Posterior cingulate gyrus (tissue), 11 donors: ENCODE results near the gene KDELR1.
"Not testable (repeated sequence)": the region's sequence is repeated elsewhere in the genome, so short reads cannot be mapped to it uniquely, and the experiment has no call there.

Source experiments
- DNase-seq, 10 donors: peaks; one replicate each; pipeline versions ENCODE4 v3.0.0 to v3.0.0-alpha.2; 2020 to 2021; ENCODE audit warnings: mixed read lengths in 3 of 10
- intact Hi-C: fragments of 100-400 bp; cut with DNase I; formaldehyde crosslinking; loops from one replicate; pipeline ENCODE4 v1.15.1; 2023

Gene KDELR1

GRCh38 chr19:48379058-48379457 lies 12.3 kb downstream of the KDELR1 start:
- intact Hi-C loops, result no loop called here

GRCh38 chr19:48378194-48378570 lies 13.2 kb downstream of the KDELR1 start:
- intact Hi-C loops, result no loop called here
- no peak for DNase-seq

More at GRCh38 chr19:48379058-48379457, 12.3 kb downstream of the KDELR1 start:
- no peak for DNase-seq

DNA sequence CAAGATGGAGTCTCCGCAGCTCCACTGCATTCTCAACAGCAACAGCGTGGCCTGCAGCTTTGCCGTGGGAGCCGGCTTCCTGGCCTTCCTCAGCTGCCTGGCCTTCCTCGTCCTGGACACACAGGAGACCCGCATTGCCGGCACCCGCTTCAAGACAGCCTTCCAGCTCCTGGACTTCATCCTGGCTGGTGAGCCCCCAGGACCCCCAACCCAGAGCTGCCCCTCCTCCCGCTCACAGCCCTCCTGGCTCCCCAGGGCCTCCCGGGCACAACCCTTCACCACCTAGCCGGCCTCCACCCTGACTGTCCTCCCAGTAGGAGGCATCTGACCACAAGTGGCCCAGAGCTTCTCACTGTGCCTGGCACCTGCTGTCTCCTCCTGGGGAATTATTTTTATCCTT lies 17.8 kb downstream of the KDELR1 start:
- peak in 1 of 10 donors; percentile 80 for DNase-seq
- intact Hi-C loops, result no loop called here

GRCh38 chr19:48372904-48373303 lies 18.4 kb downstream of the KDELR1 start:
- DNase-seq, result peak in 1 of 10 donors; percentile 51
- intact Hi-C loops, result no loop called here

GRCh38 chr19:48371771-48372170 lies 19.6 kb downstream of the KDELR1 start:
- intact Hi-C loops, DNase-seq: not testable (repeated sequence)

GRCh38 chr19:48371367-48371766 lies 20.0 kb downstream of the KDELR1 start:
- DNase-seq, result no peak
- intact Hi-C loops, result no loop called here

- intact Hi-C loops, result no loop called here
- DNase-seq, result no peak
Observed at GRCh38 chr19:48370955-48371354, 20.4 kb downstream of the KDELR1 start.

DNA sequence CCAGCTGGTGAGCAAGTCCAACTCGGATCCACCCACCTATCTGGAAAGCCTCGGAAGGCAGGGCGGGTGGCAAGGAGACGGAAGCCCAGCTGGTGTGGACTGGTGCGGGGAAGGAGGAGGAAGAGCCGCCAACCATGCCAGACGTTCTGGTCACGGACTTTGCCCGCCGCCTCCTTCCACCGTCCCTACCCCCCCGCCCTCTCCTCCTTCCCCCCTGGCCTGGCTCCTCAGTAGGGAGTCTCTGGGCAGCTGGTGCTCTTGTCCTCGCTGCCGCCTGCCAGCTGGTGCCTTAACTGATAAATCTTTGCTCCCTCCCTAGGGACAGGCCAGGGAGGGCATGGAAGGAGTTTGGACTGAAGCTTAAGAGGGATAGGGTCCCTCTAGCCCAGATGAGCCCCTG lies 22.4 kb downstream of the KDELR1 start:
- no peak for DNase-seq
- intact Hi-C loops, result no loop called here

DNA sequence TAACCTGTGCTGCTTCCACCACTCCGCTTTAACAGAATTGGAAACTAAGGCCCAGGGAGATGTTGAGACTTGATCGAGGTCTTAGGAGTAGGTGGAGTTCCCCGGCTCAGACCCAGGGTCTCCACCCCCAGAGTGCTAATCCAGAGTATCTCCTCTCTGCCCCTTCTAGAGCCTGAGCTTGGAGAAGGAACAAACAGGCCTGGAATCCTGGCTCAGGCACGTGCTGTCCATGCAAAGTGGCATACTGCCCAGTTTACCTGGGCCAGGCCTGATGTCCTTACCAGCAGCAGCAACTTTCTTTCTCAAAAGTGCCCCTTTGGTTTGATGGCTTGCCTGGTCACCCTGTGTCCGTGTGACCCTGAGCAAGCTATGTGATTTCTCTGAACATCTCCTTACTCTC lies 23.5 kb downstream of the KDELR1 start:
- intact Hi-C loops, result no loop called here
- no peak for DNase-seq

GRCh38 chr19:48365602-48366001 lies 25.7 kb downstream of the KDELR1 start:
- intact Hi-C loops, result no loop called here
- DNase-seq, result no peak

- DNase-seq, result no peak
- intact Hi-C loops, result loop anchor here (5.0 kb wide), 1 partner anchor 42 kb away; a partner anchor contains a TSS
Observed at GRCh38 chr19:48364598-48365348, 26.6 kb downstream of the KDELR1 start.

GRCh38 chr19:48363810-48364597 lies 27.3 kb downstream of the KDELR1 start, which contains the start of the genes SYNGR4 and TMEM143:
TSS of gene SYNGR4 (plus strand) at chr19:48364367. CDS start at chr19:48365843, 1,476 bp downstream.
TSS of gene TMEM143 (minus strand) at chr19:48363940. CDS start at chr19:48363920, 20 bp downstream.
- DNase-seq, result peak; percentile 97 to 100 (median 98)
- intact Hi-C loops, result loop anchor here (5.0 kb wide), 1 partner anchor 42 kb away; a partner anchor contains a TSS

DNA sequence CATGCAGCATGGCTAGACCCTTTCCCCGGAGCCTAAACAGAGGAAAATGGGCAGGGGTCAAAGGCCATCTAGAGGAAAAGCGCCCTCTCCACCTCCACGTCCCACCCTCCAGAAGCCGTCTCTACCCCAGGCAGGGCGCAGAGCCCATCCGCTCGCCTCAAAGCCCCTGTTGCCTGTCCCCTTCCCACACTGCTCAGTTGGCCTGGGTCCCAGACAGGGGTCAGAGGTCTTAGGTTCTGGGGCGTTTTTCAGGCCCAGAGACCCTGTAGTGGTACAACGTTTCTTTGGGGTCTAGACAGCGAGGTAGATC lies 27.9 kb downstream of the KDELR1 start:
- DNase-seq, result peak in 4 of 10 donors; percentile 26 to 88 (median 38)
- intact Hi-C loops, result loop anchor here (5.0 kb wide), 1 partner anchor 41 kb away; a partner anchor contains a TSS

DNA sequence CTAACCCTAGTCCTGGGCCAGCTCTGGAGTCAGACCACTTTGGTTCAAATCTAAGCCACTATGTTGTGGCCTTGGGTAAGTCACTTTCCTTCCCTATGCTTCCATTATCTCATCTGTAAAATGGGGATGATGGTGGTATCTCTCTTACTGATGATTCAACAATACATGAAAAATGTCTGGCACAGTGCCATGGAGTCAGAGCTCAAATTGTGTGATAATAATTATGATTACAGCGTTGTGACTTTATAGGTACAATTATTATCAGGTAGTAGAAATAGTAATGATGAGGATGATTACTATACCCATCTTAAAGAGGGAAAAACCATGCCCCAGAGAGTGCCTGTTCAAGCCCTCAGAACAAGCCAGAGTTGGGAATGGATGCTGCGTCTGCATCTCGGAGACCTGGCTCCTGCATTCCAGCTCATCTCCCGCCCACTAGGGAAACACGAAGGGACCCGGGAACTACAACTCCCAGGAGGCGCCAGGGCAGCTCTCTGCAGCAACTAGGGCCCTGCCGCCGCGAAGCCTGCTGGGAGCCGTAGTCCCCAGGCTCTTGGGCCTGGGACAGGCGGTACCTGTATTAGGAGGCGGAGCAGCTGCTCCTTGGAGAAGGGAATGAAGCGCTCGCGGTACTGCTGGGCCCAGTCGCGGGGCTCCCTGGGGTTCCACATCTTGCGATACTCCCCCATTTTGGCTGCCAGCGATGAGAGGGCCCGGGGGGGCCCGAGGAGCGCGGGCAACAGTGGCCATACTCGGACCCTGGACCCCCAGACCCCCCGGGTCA lies 28.4 kb downstream of the KDELR1 start:
- intact Hi-C loops, result loop anchor here (5.0 kb wide), 1 partner anchor 41 kb away; a partner anchor contains a TSS
- peak; percentile 91 to 100 (median 98) for DNase-seq

DNA sequence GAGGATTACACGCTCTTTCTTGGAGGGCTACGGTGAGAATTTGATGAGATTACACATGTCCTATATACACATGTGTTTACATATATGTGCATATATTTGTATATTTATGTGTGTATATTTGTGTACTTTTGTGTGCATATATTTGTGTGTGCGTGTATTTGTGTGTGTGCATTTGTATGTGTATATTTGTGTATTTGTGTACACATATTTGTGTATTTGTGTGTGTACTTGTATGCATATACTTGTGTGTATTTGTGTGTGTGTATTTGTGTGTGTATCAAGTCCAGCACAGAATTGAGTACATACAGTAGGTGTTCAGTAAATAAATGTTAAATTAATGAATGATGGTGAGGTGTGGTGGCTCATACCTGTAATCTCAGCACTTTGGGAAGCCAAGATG lies 29.4 kb downstream of the KDELR1 start:
- DNase-seq, result no peak
- intact Hi-C loops, result loop anchor here (5.0 kb wide), 1 partner anchor 40 kb away; a partner anchor contains a TSS

- DNase-seq, result no peak
- intact Hi-C loops, result no loop called here
Observed at GRCh38 chr19:48359123-48359522, 32.2 kb downstream of the KDELR1 start.

DNA sequence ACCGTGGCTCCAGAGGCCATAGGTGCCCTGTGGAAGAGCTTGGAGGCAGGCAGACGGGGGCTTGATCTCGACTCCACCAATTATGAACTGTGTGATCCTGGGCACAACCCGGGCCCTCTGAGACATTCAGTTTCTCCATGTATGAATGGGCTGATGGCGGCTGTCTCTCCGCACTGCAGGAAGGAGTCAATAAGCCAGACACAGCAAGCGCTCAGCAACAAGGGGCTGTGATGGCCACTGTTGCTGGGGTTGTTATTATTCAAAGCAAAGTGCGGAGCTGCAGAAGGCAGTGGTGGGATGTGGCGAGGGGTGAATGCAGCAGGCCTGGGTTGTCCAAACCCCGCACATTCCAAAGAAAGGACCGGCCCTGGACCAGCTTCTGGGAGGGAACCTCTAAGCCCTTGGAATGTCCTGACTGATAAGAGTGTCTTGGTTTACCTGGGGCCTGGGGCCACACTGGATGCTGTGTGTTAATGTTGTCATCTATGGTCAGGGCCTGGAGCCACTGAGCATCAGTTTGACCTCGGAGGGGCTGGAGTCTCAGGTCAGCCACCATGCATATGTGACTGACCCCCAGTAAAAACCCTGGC lies 35.9 kb downstream of the KDELR1 start:
- intact Hi-C loops, result no loop called here
- DNase-seq, result no peak

- no peak for DNase-seq
- intact Hi-C loops, result no loop called here
Observed at GRCh38 chr19:48354332-48354992, 36.9 kb downstream of the KDELR1 start.

GRCh38 chr19:48353677-48354076 lies 37.7 kb downstream of the KDELR1 start:
- intact Hi-C loops, result no loop called here
- no peak for DNase-seq

DNA sequence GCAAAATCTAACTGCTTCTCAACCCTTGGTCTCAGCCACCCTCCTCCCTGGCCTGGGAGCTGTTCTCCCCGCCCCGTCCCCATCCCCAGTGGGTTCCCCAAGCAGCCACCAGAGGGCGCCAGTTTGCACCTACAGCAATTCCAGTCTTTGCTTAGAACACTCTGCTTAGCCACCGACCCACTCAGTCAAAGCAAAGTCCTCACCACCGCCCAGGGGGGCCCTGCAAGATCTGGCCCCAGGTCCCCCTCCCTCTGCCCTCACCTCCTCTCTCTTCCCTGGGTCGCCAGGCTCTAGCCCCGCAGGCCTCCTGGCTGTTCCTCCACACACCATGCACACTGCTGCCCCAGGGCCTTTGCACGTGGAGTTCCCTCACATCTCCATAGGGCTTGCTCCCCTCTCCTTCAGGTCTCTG lies 40.0 kb downstream of the KDELR1 start:
- intact Hi-C loops, result no loop called here
- DNase-seq, result peak in 6 of 10 donors; percentile 28 to 94 (median 54)
